GM13976 (cell line): Measurements from ENCODE around the gene CHN2.

Experiments
- DNase-seq: peaks from one replicate; pipeline ENCODE4 v3.0.0; 2012; ENCODE audit warnings: low spot score
- in situ Hi-C: fragments of 300-500 bp; cut with MboI; formaldehyde crosslinking; loops from one replicate; pipeline ENCODE4 v1.12.0; 2022; ENCODE audit warnings: low sequenced_read_pairs, mixed read lengths, inconsistent platforms; ENCODE audit not compliant: unreplicated experiment
- TF ChIP-seq, protein P1 (sequence below): IDR thresholded peaks from 2 replicates; pipeline ENCODE4 v1.5.1; 2012; ENCODE audit warnings: borderline replicate concordance, mild to moderate bottlenecking; ENCODE audit not compliant: insufficient read depth; ENCODE audit errors: extremely low read depth, missing control alignments, control extremely low read depth

CHN2 gene

DNA sequence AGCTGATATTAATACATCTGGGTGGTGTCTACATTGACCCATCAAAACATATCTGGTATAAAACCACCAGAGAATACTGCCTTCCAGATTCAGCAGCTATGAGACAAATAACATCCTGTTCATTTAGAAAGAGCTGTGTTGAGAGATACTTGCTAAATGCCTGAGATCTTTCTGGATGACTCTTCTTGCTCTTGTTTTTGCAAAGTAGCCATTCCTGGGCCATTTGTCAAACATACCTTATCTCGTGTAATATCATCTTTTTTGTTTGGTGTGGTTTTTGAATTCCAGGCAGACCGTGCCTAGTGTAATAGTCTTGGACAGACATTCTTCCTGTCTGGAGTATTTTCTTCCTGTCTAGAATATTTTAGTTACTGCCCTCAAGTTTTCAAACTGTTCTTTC, 294.4 kb downstream of the CHN2 start:
- TF ChIP-seq, protein P1, sequence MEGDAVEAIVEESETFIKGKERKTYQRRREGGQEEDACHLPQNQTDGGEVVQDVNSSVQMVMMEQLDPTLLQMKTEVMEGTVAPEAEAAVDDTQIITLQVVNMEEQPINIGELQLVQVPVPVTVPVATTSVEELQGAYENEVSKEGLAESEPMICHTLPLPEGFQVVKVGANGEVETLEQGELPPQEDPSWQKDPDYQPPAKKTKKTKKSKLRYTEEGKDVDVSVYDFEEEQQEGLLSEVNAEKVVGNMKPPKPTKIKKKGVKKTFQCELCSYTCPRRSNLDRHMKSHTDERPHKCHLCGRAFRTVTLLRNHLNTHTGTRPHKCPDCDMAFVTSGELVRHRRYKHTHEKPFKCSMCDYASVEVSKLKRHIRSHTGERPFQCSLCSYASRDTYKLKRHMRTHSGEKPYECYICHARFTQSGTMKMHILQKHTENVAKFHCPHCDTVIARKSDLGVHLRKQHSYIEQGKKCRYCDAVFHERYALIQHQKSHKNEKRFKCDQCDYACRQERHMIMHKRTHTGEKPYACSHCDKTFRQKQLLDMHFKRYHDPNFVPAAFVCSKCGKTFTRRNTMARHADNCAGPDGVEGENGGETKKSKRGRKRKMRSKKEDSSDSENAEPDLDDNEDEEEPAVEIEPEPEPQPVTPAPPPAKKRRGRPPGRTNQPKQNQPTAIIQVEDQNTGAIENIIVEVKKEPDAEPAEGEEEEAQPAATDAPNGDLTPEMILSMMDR = no peak
- DNase-seq = no peak
- in situ Hi-C loops = no loop called here

DNA sequence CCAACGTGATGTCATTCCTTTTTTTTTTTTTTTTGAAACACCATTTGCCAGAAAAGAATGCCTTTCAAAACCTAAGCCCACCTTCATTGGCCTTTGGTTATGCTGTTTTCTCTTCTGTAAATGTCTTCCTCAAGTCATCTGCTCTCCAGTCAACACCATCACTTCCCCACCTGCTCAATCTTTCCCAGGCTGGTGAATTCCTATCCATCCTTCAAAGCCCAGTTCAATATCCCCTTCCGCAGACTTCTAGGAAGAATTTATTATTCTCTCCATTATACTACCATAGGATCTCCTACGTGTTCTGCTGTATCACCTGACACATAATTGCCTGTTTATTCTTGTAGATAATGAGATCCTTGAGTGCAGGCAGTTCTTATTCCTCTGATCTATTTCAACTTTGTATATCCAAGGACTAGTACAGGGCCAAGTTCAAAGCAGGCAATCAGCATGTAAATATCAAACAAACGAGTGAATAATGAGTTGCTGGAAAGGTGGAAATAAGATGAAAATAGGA, 295.6 kb downstream of the CHN2 start:
- DNase-seq = no peak
- TF ChIP-seq, protein P1 = no peak
- in situ Hi-C loops = no loop called here

DNA sequence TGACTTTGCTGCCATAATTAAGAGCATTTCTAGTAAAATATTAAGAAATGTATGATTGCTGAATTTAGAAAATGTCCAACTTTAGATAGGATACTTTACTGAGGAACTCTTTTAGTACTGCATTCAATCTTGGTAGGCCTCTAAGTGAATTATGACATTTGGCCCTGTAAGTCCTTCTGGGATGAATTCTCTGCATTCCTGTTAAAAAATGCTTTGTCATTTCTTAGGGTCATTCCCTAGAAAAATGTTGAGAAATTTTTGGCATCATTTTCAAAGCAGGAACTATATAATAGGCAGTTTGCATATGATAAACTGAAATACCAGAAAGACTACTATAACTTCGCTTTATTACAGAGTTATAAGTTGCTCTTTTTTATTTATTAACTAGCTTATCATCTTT, 299.8 kb downstream of the CHN2 start:
- DNase-seq = no peak
- in situ Hi-C loops = no loop called here
- TF ChIP-seq, protein P1 = no peak

DNA sequence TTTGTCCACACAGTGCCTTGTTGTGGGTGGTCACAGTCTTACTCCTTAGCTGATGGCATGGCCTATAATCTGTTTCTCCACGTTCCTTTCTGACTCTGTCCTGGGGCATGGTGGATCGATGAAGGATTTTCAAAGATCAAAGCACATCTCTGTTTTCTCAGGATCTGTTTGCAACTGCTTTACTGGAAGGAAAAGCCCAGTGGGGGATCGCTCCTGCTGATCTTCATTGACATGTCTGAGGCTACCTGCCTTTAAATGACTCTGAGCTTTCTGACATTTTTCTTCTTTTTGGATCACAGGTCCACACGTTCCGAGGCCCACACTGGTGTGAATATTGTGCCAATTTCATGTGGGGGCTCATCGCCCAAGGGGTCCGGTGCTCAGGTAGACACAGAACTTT, 301.1 kb downstream of the CHN2 start:
- in situ Hi-C loops = no loop called here
- TF ChIP-seq, protein P1 = no peak
- DNase-seq = no peak

DNA sequence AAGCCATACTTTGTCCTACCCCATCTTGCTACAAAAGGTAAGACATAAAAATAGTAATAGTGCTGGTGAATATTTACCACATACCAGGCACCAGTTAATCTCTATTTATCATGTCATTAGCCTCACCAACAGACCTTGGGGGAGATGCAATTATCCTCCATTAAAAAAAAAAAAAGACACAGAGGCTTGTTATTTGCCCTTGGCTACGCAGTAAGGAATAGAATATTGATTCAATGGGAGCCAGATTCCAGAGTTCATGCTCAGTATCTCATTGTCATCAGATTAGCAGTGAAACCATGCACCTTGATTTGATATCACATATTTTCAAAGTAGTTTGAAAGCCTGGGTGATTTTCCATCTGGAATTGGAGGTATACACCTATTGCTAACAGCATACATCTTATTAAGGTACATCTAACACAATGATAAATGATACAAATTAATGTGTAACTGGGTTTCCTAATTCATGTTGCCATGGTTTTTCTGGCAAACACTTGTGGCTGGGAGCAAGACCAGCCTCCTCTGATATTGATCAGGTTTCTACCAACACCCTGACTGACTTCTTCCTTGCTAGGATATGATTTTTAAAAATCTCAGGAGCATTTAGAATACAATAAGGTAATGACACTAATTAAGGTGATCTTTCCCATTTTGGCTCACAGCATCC, 301.9 kb downstream of the CHN2 start:
- no peak for DNase-seq
- in situ Hi-C loops = no loop called here
- TF ChIP-seq, protein P1 = no peak

GRCh38 chr7:29499932-29500331, 305.4 kb downstream of the CHN2 start:
- DNase-seq = no peak
- in situ Hi-C loops = no loop called here
- TF ChIP-seq, protein P1 = no peak

GRCh38 chr7:29500719-29501118, 306.1 kb downstream of the CHN2 start:
- in situ Hi-C loops = no loop called here

More at GRCh38 chr7:29500719-29501118, 306.1 kb downstream of the CHN2 start:
- no peak for DNase-seq
- TF ChIP-seq, protein P1 = no peak
